Fibroblast of lung (primary cell): ENCODE measurements around the gene KCNQ1OT1. TPM values are rescaled to one million over a fixed set of nuclear protein-coding genes. Genes with fewer than 3 reads are reported as not detected.

Experiments
- DNase-seq, 2 donors: peaks; one replicate each; pipeline versions ENCODE4 v3.0.0 to v3.0.0-alpha.2; 2010; ENCODE audit warnings: low read depth in 2 of 2
- H2AFZ ChIP-seq: 2 replicates; pipeline ENCODE4 v1.5.1; 2012; ENCODE audit warnings: low read length, control low read depth, inconsistent platforms
- H3K27ac ChIP-seq: 2 replicates; pipeline ENCODE4 v1.5.1; 2011; ENCODE audit warnings: low read length, control low read depth; ENCODE audit not compliant: insufficient read depth
- H3K27me3 ChIP-seq: 2 replicates; pipeline ENCODE4 v1.5.1; 2011; ENCODE audit warnings: mild to moderate bottlenecking, low read length; ENCODE audit not compliant: control insufficient read depth, insufficient read depth
- H3K36me3 ChIP-seq: 2 replicates; pipeline ENCODE4 v1.5.1; 2011; ENCODE audit warnings: low read length; ENCODE audit not compliant: control insufficient read depth, insufficient read depth
- H3K4me1 ChIP-seq: 2 replicates; pipeline ENCODE4 v1.5.1; 2011; ENCODE audit warnings: low read length; ENCODE audit not compliant: control insufficient read depth, insufficient read depth; ENCODE audit errors: extremely low read depth
- H3K4me2 ChIP-seq: 2 replicates; pipeline ENCODE4 v1.5.1; 2011; ENCODE audit warnings: low read length, control low read depth; ENCODE audit not compliant: insufficient read depth; ENCODE audit errors: extremely low read depth
- H3K4me3 ChIP-seq, 4 experiments: fragments of 200-600 bp in 1 of 4; sonication (generic) in 1 of 4; replicated peaks in 1 of 4; 2 replicates each; pipeline ENCODE4 v1.5.1; 2011 to 2016; ENCODE audit warnings: low read length in 4 of 4, low read depth in 3 of 4, mild to moderate bottlenecking in 3 of 4, control low read depth in 2 of 4, inconsistent platforms in 1 of 4, mixed read lengths in 1 of 4; ENCODE audit not compliant: insufficient read depth in 1 of 4; ENCODE audit errors: control extremely low read depth in 1 of 4
- H3K79me2 ChIP-seq: 2 replicates; pipeline ENCODE4 v1.5.1; 2012; ENCODE audit warnings: mild to moderate bottlenecking, low read length, inconsistent platforms; ENCODE audit not compliant: control insufficient read depth, insufficient read depth
- H3K9ac ChIP-seq: 2 replicates; pipeline ENCODE4 v1.5.1; 2011; ENCODE audit warnings: mild to moderate bottlenecking, low read length, control low read depth; ENCODE audit not compliant: insufficient read depth
- H3K9me3 ChIP-seq: 2 replicates; pipeline ENCODE4 v1.5.1; 2012; ENCODE audit warnings: low read depth, low read length; ENCODE audit not compliant: control insufficient read depth, insufficient read depth
- H4K20me1 ChIP-seq: 2 replicates; pipeline ENCODE4 v1.5.1; 2011; ENCODE audit warnings: low read length; ENCODE audit not compliant: control insufficient read depth, insufficient read depth; ENCODE audit errors: extremely low read depth
- EZH2 ChIP-seq: IDR thresholded peaks from 2 replicates; pipeline ENCODE4 v1.5.1; 2012; ENCODE audit warnings: low read length, control low read depth, mild to moderate bottlenecking; ENCODE audit errors: missing control alignments
- polyA plus RNA-seq, 2 donors: library from polyadenylated mRNA; depleted of rRNA in 1 of 2; stranded (reverse) in 1 of 2; unstranded in 1 of 2; fragments of >200 nt; gene quantifications; 2 replicates each; pipeline ENCODE4 v1.2.1, GENCODE V29; 2011 to 2012; ENCODE audit warnings: missing spikeins in 1 of 2
- total RNA-seq: library from RNA; depleted of rRNA; stranded (reverse); fragments of >200 nt; gene quantifications from 2 replicates; pipeline ENCODE4 v1.2.1, GENCODE V29; 2014
- TF ChIP-seq, protein P1 (sequence below), 2 donors: IDR thresholded peaks in 1 of 2; conservative IDR thresholded peaks in 1 of 2; 1 replicate in 1 of 2; 2 replicates in 1 of 2; pipeline ENCODE4 v1.5.1; 2011 to 2012; ENCODE audit warnings: low read length in 2 of 2, control low read depth in 1 of 2, inconsistent platforms in 1 of 2, low read depth in 1 of 2, mild to moderate bottlenecking in 1 of 2

The KCNQ1OT1 gene
- total and polyA plus RNA-seq, 2 donors (not counting 1 experiment from before 2014, with no cell fraction given), result 0.11 to 1.8 TPM

DNA sequence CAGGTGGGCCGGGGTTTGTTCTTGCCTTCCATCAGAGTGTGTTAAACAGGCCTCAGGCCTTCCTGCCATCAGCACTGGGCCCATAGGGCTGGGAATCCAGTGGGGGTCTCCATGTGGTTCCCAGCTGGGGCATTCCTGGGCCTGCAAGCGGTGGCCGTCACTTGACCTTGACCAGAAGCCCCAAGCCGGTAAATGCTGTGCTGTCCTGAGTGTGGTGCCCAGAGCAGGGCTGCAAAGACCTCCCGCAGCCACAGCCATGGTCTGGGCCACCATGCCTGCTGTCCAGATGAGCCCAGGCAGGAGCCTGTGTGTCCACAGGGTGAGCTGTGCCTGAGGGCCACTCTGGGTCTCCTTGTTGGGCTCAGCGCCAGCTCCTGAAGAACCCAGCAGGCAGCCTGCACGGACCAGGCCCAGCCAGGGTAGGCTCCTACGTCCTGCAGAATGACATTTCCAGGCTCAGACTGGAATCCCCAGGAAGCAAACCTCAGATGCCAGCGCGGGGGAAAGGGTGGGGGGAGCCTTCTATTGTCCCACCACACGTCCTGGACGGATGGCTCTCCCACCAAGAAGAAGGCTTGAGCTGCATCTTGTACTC, 117.3 kb downstream of the KCNQ1OT1 start:
- Histone ChIP-seq H3K4me3 (no peak overlapping the region), H3K4me2 (no peak overlapping the region)

DNA sequence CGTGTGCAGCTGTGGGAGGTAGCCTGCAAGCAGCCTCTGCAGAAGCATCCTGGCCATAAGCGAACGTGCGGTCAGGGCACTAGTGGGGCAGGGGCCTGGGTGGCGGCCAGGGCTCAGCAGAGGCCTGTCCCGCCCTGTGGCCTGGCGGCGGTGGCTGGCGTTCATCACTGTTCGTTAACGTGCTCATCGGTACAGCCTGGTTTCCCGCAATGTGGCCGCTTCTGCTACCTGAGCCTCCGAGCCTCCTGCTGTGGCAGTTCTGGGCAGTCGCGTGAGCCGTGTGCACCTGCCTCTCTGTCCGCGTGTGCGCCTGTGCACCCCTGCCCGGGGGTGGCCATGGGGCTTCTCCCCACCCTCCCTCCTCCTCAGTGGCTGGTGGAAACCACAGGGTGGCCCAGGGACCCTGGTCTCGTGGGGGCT, 117.9 kb downstream of the KCNQ1OT1 start:
- Histone ChIP-seq H4K20me1 (no peaks in the 10 kb centered on the region), H3K9me3 (no peaks in the 10 kb centered on the region), H2AFZ (no peak overlapping the region), H3K4me2 (no peak overlapping the region), H3K27me3 (no peaks in the 10 kb centered on the region), H3K36me3 (no peaks in the 10 kb centered on the region), H3K27ac (no peak overlapping the region), H3K4me1 (no peaks in the 10 kb centered on the region), H3K4me3 (no peak overlapping the region), H3K9ac (no peak overlapping the region), H3K79me2 (no peaks in the 10 kb centered on the region)
- DNase-seq, result no peak
- no peak for TF ChIP-seq EZH2
- TF ChIP-seq, protein P1, sequence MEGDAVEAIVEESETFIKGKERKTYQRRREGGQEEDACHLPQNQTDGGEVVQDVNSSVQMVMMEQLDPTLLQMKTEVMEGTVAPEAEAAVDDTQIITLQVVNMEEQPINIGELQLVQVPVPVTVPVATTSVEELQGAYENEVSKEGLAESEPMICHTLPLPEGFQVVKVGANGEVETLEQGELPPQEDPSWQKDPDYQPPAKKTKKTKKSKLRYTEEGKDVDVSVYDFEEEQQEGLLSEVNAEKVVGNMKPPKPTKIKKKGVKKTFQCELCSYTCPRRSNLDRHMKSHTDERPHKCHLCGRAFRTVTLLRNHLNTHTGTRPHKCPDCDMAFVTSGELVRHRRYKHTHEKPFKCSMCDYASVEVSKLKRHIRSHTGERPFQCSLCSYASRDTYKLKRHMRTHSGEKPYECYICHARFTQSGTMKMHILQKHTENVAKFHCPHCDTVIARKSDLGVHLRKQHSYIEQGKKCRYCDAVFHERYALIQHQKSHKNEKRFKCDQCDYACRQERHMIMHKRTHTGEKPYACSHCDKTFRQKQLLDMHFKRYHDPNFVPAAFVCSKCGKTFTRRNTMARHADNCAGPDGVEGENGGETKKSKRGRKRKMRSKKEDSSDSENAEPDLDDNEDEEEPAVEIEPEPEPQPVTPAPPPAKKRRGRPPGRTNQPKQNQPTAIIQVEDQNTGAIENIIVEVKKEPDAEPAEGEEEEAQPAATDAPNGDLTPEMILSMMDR (conservative IDR thresholded peaks at IDR 0.05 in 1 of 2, IDR thresholded peaks at IDR 0.05 in 1 of 2; ENCODE audit: low read depth in 1 of 2, low read length in 2 of 2), result no peak

More for the DNA sequence above, 117.3 kb downstream of the KCNQ1OT1 start:
- H3K9ac ChIP-seq, result no peak overlapping the region
- H3K4me1 ChIP-seq, result no peaks in the 10 kb centered on the region
- no peaks in the 10 kb centered on the region for H3K79me2 ChIP-seq
- H2AFZ ChIP-seq, result no peak overlapping the region
- no peak overlapping the region for H3K27ac ChIP-seq
- H4K20me1 ChIP-seq, result no peaks in the 10 kb centered on the region
- H3K27me3 ChIP-seq, result no peaks in the 10 kb centered on the region
- TF ChIP-seq, protein P1 (conservative IDR thresholded peaks at IDR 0.05 in 1 of 2, IDR thresholded peaks at IDR 0.05 in 1 of 2; ENCODE audit: low read depth in 1 of 2, low read length in 2 of 2), result no peak
- no peak for TF ChIP-seq EZH2
- H3K36me3 ChIP-seq, result no peaks in the 10 kb centered on the region
- DNase-seq, result no peak
- no peaks in the 10 kb centered on the region for H3K9me3 ChIP-seq

DNA sequence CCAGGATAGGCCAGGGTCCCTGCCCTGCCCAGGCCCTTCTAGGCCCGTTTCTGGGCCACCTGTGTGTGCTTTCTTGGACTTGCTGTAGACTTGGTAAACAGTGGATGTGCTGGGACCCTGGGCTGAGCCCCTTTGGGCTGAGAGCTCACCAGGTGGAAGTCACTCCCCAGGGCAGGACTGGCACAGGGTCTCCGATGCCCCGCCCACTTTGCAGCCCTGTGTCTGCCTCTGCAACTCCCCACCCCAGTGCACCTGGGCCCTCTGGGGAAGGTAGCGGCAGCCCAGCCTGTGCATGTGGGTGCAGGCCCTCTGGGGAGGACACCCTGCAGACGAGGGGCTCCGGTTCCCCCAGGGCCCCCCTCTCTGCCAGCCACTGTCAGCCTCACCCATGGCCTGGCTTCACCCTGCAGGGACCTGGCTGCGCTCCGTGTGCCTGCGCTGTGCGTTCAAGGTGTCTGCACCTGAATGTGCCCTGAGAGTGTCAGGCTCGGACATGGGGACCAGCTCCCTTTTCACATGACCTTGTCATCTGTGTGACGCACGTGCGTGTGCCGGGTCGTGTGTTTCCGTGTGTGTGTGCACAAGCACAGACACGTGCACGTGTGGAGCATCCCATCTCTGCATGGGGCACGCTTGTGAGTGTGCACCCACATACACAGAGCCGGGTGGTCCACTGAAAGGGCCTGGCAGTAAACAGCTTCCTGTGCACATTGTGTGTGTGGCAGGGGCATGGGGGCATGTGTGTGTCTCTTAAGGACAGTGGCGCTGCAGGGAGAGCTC, 118.5 kb downstream of the KCNQ1OT1 start:
- no peak overlapping the region for H3K9ac ChIP-seq
- H3K27ac ChIP-seq, result no peak overlapping the region
- no peaks in the 10 kb centered on the region for H4K20me1 ChIP-seq
- H3K36me3 ChIP-seq, result no peaks in the 10 kb centered on the region
- no peak overlapping the region for H3K4me3 ChIP-seq
- H3K27me3 ChIP-seq, result no peaks in the 10 kb centered on the region
- H3K4me1 ChIP-seq, result no peaks in the 10 kb centered on the region
- H3K9me3 ChIP-seq, result no peaks in the 10 kb centered on the region
- H3K4me2 ChIP-seq, result no peak overlapping the region
- no peak for DNase-seq
- H3K79me2 ChIP-seq, result no peaks in the 10 kb centered on the region
- TF ChIP-seq, protein P1 (conservative IDR thresholded peaks at IDR 0.05 in 1 of 2, IDR thresholded peaks at IDR 0.05 in 1 of 2; ENCODE audit: low read depth in 1 of 2, low read length in 2 of 2), result no peak
- TF ChIP-seq EZH2, result no peak
- no peak overlapping the region for H2AFZ ChIP-seq
